ENCODE measurements around the gene HIVEP3.

DNA sequence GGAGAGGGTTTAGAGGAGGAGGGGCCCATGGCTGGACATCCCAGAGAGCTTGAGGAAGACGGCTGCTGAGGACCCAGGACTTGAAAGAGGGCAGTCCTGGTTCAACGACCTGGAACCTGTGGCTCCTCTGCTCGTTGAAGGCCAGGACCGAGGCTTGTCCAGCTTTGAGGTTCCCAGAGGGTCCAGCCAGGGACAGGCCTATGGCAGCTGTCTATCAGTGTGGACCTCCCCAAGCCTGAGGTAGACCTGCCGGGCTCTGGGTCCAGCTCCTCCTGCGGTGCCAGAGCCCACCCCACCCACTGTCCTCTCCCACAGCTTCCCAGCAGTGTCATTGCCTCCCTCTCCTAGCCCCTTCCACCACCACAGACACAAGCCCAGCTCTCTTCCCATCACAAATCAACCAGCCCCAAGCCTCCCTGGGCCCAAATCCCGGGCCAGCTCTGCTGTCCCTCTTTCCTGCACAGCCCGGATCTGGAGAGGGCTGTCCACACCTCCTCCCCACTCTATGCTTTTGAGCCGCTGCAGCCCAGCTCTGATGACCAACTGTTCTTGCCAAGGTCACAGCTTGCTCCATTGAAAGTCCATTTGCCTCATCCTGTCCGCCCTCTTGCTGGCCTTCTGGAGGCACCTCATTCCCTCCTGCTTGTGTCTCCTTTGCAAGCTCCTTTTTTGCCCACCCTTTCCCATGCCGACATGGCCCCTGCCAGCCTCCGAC is 385.5 kb downstream of the HIVEP3 start:
- TF ChIP-seq, protein P1, sequence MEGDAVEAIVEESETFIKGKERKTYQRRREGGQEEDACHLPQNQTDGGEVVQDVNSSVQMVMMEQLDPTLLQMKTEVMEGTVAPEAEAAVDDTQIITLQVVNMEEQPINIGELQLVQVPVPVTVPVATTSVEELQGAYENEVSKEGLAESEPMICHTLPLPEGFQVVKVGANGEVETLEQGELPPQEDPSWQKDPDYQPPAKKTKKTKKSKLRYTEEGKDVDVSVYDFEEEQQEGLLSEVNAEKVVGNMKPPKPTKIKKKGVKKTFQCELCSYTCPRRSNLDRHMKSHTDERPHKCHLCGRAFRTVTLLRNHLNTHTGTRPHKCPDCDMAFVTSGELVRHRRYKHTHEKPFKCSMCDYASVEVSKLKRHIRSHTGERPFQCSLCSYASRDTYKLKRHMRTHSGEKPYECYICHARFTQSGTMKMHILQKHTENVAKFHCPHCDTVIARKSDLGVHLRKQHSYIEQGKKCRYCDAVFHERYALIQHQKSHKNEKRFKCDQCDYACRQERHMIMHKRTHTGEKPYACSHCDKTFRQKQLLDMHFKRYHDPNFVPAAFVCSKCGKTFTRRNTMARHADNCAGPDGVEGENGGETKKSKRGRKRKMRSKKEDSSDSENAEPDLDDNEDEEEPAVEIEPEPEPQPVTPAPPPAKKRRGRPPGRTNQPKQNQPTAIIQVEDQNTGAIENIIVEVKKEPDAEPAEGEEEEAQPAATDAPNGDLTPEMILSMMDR (IDR thresholded peaks at IDR 0.05; ENCODE audit: low read length), result no peak
- no peak for TF ChIP-seq EZH2 (IDR thresholded peaks at IDR 0.05; ENCODE audit: borderline replicate concordance, low read length)

Measured in OCI-LY1 (cell line).